ENCODE results near the gene FDXACB1. TPM values are rescaled to one million over a fixed set of nuclear protein-coding genes. Genes with fewer than 3 reads are reported as not detected.

The FDXACB1 gene
- total RNA-seq, 1 donor from 2014 or later = 4.8 TPM

- peaks cover 26% of the 10 kb centered on the region for H3K4me1 Mint-ChIP-seq
- DNase-seq (ENCODE audit: low read depth, low spot score) = no peak
- TF ChIP-seq CTCF (conservative IDR thresholded peaks at IDR 0.05) = no peak
- no peaks in the 10 kb centered on the region for H3K9me3 Mint-ChIP-seq
- no peak overlapping the region for H3K27ac Mint-ChIP-seq (ENCODE audit: unreplicated experiment)
- H3K4me3 Mint-ChIP-seq = no peak overlapping the region
- H3K36me3 Mint-ChIP-seq (ENCODE audit: low read depth) = no peaks in the 10 kb centered on the region
- H3K27me3 Mint-ChIP-seq (ENCODE audit: low read depth) = peaks cover 3% of the 10 kb centered on the region
Measured at GRCh38 chr11:111923351-111923788, 44.4 kb upstream of the FDXACB1 start.

DNA sequence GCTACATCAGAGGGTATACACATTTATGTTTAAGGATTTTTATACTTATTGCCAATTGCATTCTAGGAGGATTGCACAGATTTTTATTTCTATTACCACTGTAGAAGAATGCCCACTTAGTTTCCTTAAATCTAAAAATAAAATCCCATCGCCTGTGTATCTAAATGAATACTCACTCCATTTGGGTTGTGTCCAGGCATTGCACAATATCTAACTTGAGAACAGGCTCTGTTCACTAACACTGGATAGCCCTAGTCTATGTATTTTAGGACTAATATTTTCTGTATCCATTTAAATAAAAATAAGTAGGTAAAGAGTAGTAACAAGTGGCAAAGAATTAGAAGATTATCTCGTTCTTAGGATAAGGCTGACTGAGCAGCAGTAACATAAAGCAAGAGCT lies 43.8 kb upstream of the FDXACB1 start:
- Mint-ChIP-seq H3K27ac (ENCODE audit: unreplicated experiment) (no peak overlapping the region), H3K27me3 (ENCODE audit: low read depth) (peaks cover 3% of the 10 kb centered on the region), H3K9me3 (no peaks in the 10 kb centered on the region), H3K4me3 (no peak overlapping the region), H3K36me3 (ENCODE audit: low read depth) (no peaks in the 10 kb centered on the region), H3K4me1 (peaks cover 26% of the 10 kb centered on the region)
- TF ChIP-seq CTCF (conservative IDR thresholded peaks at IDR 0.05) = no peak
- DNase-seq (ENCODE audit: low read depth, low spot score) = no peak

DNA sequence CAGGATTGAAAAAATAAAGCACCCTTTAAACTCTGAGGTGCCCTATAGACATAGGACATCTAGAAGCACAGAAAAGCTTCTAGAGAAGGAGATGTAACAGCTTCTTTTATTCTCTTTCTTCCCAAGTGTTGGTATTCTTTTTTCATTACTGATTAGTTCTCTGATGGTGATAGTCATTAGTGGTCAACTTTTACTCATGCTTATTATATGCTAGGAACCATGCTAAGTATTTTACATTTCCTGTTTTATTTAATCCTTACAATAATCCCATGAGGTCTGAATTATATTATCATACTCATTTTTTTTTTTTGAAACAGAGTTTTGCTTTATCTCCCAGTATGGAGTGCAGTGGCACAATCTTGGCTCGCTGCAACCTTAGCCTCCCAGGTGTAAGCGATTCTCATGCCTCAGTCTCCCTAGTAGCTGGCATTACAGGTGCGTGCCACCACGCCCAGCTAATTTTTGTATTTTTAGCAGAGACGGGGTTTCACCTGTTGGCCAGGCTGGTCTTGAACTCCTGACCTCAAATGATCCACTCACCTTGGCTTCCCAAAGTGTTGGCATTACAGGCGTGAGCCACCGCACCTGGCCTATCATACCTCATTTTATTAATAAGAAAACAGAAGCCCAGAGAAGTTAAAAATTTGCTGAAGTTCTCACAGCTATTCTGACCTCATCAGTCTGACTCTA lies 42.7 kb upstream of the FDXACB1 start:
- H3K9me3 Mint-ChIP-seq = no peaks in the 10 kb centered on the region
- TF ChIP-seq CTCF (conservative IDR thresholded peaks at IDR 0.05) = no peak
- no peak overlapping the region for H3K27ac Mint-ChIP-seq (ENCODE audit: unreplicated experiment)
- peaks cover 3% of the 10 kb centered on the region for H3K27me3 Mint-ChIP-seq (ENCODE audit: low read depth)
- no peak for DNase-seq (ENCODE audit: low read depth, low spot score)
- no peak overlapping the region for H3K4me3 Mint-ChIP-seq
- peaks cover 18% of the 10 kb centered on the region for H3K4me1 Mint-ChIP-seq
- H3K36me3 Mint-ChIP-seq (ENCODE audit: low read depth) = no peaks in the 10 kb centered on the region

DNA sequence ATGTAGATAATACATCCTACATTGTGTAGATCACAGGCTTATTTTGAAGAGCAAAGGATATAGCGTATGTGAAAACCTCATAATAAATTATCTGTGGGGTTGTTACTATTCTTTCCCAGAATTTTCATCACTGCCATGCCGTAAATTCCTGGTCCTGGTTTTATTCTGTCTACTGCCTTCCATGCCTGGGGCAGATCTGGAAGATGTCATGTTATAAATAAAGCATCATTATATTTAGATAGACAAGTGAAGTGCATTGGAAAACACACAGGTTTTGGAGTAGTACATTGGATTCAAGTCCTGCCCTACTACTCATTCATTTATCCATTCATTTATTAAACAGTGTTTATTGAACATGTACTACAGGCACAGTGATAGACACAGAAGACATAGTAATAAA lies 41.9 kb upstream of the FDXACB1 start:
- H3K36me3 Mint-ChIP-seq (ENCODE audit: low read depth) = no peaks in the 10 kb centered on the region
- H3K4me3 Mint-ChIP-seq = no peak overlapping the region
- peaks cover 10% of the 10 kb centered on the region for H3K4me1 Mint-ChIP-seq
- no peaks in the 10 kb centered on the region for H3K9me3 Mint-ChIP-seq
- no peak for DNase-seq (ENCODE audit: low read depth, low spot score)
- peaks cover 9% of the 10 kb centered on the region for H3K27me3 Mint-ChIP-seq (ENCODE audit: low read depth)
- no peak overlapping the region for H3K27ac Mint-ChIP-seq (ENCODE audit: unreplicated experiment)
- no peak for TF ChIP-seq CTCF (conservative IDR thresholded peaks at IDR 0.05)

GRCh38 chr11:111918390-111919256 lies 39.7 kb upstream of the FDXACB1 start, which contains the start of gene C11orf52:
Gene C11orf52 (plus strand): TSS chr11:111918913. CDS start chr11:111918973, 60 bp downstream.
- no peak within 1 kb of the TSS for H3K27ac Mint-ChIP-seq (ENCODE audit: unreplicated experiment)
- H3K9me3 Mint-ChIP-seq = no peaks in the 10 kb centered on the region
- no peak for TF ChIP-seq CTCF (conservative IDR thresholded peaks at IDR 0.05)
- no peak for DNase-seq (ENCODE audit: low read depth, low spot score)
- no peak within 1 kb of the TSS for H3K4me3 Mint-ChIP-seq
- H3K27me3 Mint-ChIP-seq (ENCODE audit: low read depth) = peaks cover 10% of the 10 kb centered on the region
- no peaks in the 10 kb centered on the region for H3K36me3 Mint-ChIP-seq (ENCODE audit: low read depth)
- peaks cover 13% of the 10 kb centered on the region for H3K4me1 Mint-ChIP-seq
